H1 (cell line): Measurements from ENCODE around the gene NOC3L.

Source experiments
- CTCF ChIP-seq, 3 experiments: IDR thresholded peaks; 1 replicate in 2 of 3; 2 replicates in 1 of 3; pipeline versions ENCODE4 v1.5.1 to v1.6.1; 2011; ENCODE audit warnings: low read length in 3 of 3, mild to moderate bottlenecking in 3 of 3, inconsistent platforms in 2 of 3, low read depth in 1 of 3, moderate library complexity in 1 of 3; ENCODE audit not compliant: insufficient read depth in 1 of 3; ENCODE audit errors: control extremely low read depth in 1 of 3
- SP1 ChIP-seq: IDR thresholded peaks from 2 replicates; pipeline ENCODE4 v1.6.1; 2011; ENCODE audit warnings: low read depth, low read length
- USF2 ChIP-seq: IDR thresholded peaks from 2 replicates; pipeline ENCODE4 v1.6.1; 2011; ENCODE audit warnings: low read length, improper control_type of control experiment
- TF ChIP-seq, protein P1 (sequence below): IDR thresholded peaks from 2 replicates; pipeline ENCODE4 v1.6.1; 2012; ENCODE audit warnings: inconsistent platforms

DNA sequence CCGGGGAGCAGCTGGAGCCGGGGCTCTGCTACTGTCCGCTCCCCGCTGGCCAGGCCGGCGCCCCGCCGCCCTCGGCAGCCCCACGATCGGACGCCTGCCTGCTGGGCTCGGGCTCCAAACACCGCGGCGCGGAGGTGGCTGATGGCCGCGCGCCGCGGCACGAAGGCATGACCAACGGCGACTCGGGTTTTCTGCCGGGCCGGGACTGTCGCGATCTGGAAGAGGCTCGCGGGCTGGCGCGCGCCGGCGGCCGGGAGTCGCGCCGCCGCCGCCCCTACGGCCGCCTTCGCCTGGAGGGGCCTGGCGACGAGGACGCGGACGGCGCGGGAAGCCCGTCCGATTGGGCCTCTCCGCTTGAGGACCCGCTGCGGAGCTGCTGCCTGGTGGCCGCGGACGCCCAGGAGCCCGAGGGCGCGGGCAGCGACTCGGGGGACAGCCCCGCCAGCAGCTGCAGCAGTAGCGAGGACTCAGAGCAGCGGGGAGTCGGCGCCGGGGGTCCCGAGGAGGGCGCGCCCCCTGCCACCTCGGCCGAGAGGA is 40.2 kb upstream of the NOC3L start:
- TF ChIP-seq CTCF (IDR thresholded peaks at IDR 0.05; ENCODE audit: control extremely low read depth in 1 of 3, insufficient read depth in 1 of 3, low read depth in 1 of 3, low read length in 3 of 3) (no peak), USF2 (no peak), SP1 (no peak)
- TF ChIP-seq, protein P1, sequence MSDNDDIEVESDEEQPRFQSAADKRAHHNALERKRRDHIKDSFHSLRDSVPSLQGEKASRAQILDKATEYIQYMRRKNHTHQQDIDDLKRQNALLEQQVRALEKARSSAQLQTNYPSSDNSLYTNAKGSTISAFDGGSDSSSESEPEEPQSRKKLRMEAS: no peak
